HG02970 (cell line): ENCODE results near the gene SEC24D.
A peak's percentile ranks its signal among the peaks of the same experiment; 100 is the strongest.
"Not testable (repeated sequence)": the region's sequence is repeated elsewhere in the genome, so short reads cannot be mapped to it uniquely, and the experiment has no call there.

Source experiments
- ATAC-seq: cut with Tn5 transposase; IDR thresholded peaks from one replicate; pipeline ENCODE4 v1.9.1; 2021; ENCODE audit warnings: mild to moderate bottlenecking, moderate library complexity, moderate number of reproducible peaks; ENCODE audit not compliant: unreplicated experiment, low FRiP score

Gene SEC24D, protein sequence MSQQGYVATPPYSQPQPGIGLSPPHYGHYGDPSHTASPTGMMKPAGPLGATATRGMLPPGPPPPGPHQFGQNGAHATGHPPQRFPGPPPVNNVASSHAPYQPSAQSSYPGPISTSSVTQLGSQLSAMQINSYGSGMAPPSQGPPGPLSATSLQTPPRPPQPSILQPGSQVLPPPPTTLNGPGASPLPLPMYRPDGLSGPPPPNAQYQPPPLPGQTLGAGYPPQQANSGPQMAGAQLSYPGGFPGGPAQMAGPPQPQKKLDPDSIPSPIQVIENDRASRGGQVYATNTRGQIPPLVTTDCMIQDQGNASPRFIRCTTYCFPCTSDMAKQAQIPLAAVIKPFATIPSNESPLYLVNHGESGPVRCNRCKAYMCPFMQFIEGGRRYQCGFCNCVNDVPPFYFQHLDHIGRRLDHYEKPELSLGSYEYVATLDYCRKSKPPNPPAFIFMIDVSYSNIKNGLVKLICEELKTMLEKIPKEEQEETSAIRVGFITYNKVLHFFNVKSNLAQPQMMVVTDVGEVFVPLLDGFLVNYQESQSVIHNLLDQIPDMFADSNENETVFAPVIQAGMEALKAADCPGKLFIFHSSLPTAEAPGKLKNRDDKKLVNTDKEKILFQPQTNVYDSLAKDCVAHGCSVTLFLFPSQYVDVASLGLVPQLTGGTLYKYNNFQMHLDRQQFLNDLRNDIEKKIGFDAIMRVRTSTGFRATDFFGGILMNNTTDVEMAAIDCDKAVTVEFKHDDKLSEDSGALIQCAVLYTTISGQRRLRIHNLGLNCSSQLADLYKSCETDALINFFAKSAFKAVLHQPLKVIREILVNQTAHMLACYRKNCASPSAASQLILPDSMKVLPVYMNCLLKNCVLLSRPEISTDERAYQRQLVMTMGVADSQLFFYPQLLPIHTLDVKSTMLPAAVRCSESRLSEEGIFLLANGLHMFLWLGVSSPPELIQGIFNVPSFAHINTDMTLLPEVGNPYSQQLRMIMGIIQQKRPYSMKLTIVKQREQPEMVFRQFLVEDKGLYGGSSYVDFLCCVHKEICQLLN

GRCh38 chr4:118835571-118836300 is at the start of gene SEC24D:
Gene SEC24D (minus strand): TSS chr4:118836126. CDS start chr4:118833696, 2,430 bp downstream.
- ATAC-seq = peak; percentile 76

DNA sequence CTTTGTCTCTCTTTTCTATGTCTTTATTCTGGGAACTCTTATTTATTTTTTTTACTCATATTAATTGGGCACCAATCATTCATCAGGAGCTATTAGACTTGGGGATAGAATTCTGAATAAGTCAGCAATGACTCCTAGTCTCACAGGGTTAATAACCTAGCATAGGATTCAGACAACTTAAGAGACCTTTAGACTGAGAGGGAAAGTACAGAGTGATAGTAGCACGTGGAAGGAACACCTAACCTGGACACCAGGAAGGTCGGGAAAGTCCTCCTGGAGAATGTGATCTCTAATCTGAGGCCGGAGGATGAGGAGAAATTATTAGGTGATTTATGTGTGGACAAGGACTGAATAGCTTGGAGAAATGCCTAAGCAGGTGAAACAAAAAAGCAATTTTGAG is 48.8 kb upstream of the SEC24D start:
- ATAC-seq = no peak

DNA sequence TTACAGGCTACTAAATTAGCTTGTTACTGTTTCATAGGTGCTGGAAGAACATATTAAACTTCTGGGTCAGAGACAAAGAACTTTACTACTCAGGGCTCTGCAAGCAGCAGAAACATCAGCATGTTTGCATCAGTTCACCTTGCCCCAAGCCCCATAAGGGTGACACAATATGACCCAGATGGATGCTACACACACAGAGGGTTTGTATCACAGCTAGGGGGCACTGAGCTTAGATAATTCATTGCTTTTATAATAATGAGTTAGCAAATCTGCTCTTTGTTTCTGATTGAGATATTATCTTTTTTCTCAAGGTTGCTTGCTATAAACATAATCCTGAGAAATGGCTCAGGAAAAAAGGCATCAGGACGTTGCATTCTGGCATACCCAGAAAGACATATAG is 47.9 kb upstream of the SEC24D start:
- no peak for ATAC-seq

- ATAC-seq = no peak
Observed at GRCh38 chr4:118881512-118882146, 45.7 kb upstream of the SEC24D start.

DNA sequence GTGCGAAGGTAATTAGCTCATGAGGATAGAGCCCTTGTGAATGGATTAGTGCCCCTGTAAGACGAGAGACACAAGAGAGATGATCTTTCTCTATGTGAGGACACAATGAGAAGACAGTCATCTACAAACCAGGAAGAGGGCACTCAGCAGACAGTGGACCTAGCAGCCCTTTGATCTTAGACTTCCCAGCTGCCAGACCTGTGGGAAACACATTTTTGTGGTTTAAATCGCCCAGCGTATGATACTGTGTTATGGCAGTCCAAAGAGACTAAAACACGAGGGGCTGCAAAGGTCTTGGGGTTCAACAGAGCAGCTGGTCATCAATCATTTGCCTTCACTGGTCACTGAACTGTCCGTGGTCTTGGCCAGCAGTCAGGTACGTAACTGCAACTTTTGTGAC is 43.5 kb upstream of the SEC24D start:
- ATAC-seq = no peak

- ATAC-seq = not testable (repeated sequence)
Observed at GRCh38 chr4:118878507-118878906, 42.6 kb upstream of the SEC24D start.

- ATAC-seq = no peak
Observed at GRCh38 chr4:118877797-118878196, 41.9 kb upstream of the SEC24D start.

DNA sequence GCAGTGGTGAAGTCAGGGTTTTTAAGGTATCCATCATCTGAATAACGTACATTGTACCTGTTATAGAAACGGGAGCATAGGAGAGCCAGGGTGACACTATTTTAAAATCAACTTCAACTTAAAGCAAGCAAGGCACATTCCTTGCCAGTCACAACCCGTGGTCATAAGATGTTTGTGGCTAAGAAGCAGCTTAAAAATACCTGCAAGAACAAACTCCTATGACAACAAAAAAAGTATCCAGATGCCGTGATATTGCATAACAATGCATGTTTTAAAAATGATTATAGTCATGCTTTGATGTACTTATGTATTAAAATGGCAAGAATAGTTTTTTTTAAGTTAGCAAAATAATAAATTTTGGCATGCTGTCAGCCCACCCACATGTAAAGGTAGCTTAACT is 36.3 kb upstream of the SEC24D start:
- no peak for ATAC-seq

DNA sequence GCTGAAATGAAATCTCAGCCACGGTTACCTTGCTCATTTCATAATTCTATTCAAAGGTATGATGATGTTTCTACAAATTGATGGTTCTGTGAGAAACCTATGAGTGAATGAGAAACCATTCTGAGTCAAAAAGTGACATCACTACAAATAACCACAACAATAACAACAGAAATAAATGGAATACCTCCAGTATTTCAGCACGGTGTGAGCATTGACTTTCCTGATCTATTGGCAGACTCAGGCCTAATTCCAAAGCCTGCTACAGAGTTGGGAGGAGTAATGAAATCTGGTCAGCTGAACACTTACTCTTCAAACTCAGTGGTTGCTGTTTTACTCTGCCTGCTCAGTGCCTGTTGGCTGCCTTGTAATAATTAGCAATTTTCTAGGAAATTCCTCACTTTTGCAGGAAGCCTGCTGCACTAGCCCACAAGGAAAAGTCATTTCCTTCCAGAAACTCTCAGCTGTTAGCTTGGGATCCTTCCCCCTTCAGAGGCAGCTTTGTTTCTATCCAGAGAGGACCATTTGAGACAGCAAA is 33.9 kb upstream of the SEC24D start:
- no peak for ATAC-seq

DNA sequence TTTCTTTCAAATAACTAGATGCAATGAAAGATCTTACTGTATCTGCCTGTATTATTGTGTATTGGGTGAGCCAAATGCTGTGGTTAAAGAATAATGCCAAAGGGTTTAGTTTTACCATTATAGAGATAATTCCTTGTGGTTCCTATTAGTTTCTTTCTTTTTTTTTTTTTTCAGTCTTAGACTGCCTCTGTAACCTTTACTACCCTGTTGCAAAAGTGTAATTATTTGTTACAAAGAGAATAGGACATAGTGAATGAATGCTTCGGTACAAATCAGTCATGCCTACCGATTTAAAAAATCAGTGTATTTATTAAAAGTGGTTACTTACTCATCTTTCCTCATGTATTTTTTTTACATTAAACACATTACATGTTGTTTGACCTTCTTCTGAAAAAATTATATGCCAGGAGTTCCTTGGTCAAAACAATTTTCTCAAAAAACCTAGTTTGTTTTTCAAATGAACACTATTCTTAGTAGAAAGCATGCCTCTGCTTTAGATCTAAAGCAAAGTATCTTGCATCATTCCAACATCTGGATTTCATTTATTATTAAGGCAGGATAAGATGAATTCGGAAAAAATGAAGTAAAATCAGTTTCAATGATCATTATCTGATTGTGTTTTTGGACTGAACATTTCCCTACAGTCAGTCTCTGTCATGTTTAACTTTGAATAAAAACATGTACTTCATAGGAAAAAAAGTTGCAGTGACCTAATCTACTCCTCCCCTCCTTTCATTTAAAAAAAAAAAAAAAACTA is 31.6 kb upstream of the SEC24D start:
- ATAC-seq = no peak

DNA sequence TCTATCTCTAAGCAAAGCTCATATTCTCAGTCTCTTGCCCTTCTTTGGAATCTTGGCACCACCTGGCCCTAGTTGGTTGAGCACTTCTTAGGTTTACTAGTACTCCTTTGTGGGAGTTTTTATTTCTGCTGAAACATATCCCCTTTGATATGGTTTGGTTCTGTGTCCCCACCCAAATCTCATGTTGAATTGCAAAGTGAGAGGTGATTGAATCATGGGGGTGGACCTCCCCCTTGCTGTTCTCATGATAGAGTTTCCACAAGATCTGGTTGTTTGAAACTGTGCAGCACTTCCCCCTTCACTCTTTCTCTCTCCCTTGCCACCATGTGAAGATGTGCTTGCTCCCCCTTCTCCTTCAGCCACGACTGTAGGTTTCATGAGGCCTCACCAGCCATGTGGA is 30.5 kb upstream of the SEC24D start:
- ATAC-seq = no peak

- ATAC-seq = no peak
Observed at GRCh38 chr4:118865091-118865708, 29.3 kb upstream of the SEC24D start.

DNA sequence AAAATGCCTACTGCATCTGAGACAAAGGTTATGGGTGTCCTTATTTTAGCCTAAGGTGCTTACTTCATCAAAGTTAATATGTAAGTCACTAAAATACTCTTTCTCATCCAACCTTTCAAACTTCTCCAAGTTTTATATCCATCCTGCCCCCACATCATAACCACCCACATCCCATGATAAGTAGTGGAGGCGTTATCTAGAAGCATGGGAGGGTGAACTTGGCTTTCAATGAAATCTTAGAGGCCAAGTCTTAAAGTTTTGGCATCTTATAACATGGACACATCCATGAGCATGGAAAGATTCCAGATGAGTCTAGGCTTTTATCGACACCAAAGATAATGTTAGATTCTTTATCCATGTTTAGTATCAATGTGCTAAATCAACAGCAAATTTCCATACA is 22.9 kb upstream of the SEC24D start:
- ATAC-seq = no peak

GRCh38 chr4:118857760-118858159 is 21.8 kb upstream of the SEC24D start:
- no peak for ATAC-seq

DNA sequence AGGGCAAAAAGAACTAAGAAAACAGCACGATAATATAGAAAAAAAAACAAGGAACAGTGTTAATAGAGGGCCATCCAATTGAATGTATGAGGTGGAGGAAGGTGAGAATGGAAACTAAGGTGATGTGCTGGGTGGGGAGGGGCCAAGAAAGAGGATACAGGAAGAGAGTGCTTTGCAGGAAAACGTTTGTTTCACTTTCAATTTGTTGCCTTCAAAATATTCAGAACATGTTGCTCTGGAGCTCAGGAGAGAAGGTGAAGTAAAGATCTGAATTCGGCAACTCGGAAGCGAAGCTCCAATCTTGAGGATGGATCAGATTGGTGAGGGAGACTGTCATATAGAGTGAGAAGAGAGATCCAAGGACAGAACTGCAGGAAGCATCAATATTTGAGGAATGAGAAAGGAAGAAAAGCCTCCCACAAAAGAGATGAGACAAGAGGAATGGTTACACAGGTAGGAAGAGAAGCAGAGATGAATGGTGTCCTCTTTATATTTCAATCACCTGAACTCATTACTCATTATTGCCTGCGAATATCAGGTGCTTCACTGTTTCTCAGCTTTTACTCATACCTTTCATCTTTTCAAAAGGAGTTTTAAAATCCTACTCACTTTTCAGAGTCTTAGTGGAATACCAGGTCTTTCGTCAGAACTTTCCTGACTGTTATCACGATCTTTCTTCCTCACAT is 14.7 kb upstream of the SEC24D start:
- ATAC-seq = peak; percentile 72

GRCh38 chr4:118849867-118850487 is 14.1 kb upstream of the SEC24D start:
- no peak for ATAC-seq

GRCh38 chr4:118848901-118849300 is 13.0 kb upstream of the SEC24D start:
- no peak for ATAC-seq

- ATAC-seq = no peak
Observed at GRCh38 chr4:118848242-118848641, 12.3 kb upstream of the SEC24D start.
